ENCODE results near the gene ZNF831. TPM values are rescaled to one million over a fixed set of nuclear protein-coding genes. Genes with fewer than 3 reads are reported as not detected.

ZNF831 gene
- not detected in 2 replicates for total RNA-seq
- long read RNA-seq: 0 reads

GRCh38 chr20:59163631-59164530 lies at the start of gene ZNF831:
ZNF831 (plus strand) TSS chr20:59163821; CDS start chr20:59191020, 27,199 bp downstream.
- no peak for DNase-seq (ENCODE audit: extremely low spot score, unreplicated experiment)
- Mint-ChIP-seq H3K4me1 (ENCODE audit: unreplicated experiment) (no peaks in the 10 kb centered on the region), H3K36me3 (ENCODE audit: unreplicated experiment) (no peaks in the 10 kb centered on the region), H3K9me3 (ENCODE audit: unreplicated experiment) (peaks cover 1% of the 10 kb centered on the region), H3K27ac (ENCODE audit: unreplicated experiment) (no peak within 1 kb of the TSS), H3K27me3 (ENCODE audit: unreplicated experiment) (peaks cover under 1% of the 10 kb centered on the region), H3K4me3 (ENCODE audit: unreplicated experiment) (no peak within 1 kb of the TSS)
- TF ChIP-seq, protein P1, sequence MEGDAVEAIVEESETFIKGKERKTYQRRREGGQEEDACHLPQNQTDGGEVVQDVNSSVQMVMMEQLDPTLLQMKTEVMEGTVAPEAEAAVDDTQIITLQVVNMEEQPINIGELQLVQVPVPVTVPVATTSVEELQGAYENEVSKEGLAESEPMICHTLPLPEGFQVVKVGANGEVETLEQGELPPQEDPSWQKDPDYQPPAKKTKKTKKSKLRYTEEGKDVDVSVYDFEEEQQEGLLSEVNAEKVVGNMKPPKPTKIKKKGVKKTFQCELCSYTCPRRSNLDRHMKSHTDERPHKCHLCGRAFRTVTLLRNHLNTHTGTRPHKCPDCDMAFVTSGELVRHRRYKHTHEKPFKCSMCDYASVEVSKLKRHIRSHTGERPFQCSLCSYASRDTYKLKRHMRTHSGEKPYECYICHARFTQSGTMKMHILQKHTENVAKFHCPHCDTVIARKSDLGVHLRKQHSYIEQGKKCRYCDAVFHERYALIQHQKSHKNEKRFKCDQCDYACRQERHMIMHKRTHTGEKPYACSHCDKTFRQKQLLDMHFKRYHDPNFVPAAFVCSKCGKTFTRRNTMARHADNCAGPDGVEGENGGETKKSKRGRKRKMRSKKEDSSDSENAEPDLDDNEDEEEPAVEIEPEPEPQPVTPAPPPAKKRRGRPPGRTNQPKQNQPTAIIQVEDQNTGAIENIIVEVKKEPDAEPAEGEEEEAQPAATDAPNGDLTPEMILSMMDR (IDR thresholded peaks at IDR 0.05): no peak

DNA sequence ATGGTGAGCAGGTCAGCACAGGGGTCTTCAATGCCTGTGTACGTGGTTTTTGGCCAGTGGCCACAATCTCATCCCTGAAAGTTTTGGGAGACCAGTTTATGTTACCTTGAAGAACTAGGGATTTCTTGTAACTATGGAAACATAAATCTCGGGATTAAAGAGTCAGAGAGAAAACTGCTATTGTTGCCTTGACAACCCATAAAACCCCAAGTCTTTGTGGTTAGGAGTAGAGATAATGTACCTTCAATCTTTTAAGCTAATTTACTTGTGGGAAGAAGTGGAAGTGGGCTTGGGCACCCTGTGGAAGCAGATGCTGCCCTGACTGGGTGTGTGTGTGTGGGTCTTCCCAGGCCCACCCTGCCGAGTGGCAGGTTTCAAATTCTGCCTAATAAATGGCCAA lies 46.1 kb upstream of the ZNF831 start:
- H3K27me3 Mint-ChIP-seq (ENCODE audit: unreplicated experiment): peaks cover 2% of the 10 kb centered on the region
- no peaks in the 10 kb centered on the region for H3K4me1 Mint-ChIP-seq (ENCODE audit: unreplicated experiment)
- DNase-seq (ENCODE audit: extremely low spot score, unreplicated experiment): no peak
- no peak overlapping the region for H3K27ac Mint-ChIP-seq (ENCODE audit: unreplicated experiment)
- TF ChIP-seq, protein P1 (IDR thresholded peaks at IDR 0.05): no peak
- H3K9me3 Mint-ChIP-seq (ENCODE audit: unreplicated experiment): peaks cover 13% of the 10 kb centered on the region
- no peak overlapping the region for H3K4me3 Mint-ChIP-seq (ENCODE audit: unreplicated experiment)
- no peaks in the 10 kb centered on the region for H3K36me3 Mint-ChIP-seq (ENCODE audit: unreplicated experiment)

GRCh38 chr20:59118855-59119254 lies 44.8 kb upstream of the ZNF831 start:
- Mint-ChIP-seq H3K9me3 (ENCODE audit: unreplicated experiment) (peaks cover 11% of the 10 kb centered on the region), H3K36me3 (ENCODE audit: unreplicated experiment) (no peaks in the 10 kb centered on the region), H3K4me1 (ENCODE audit: unreplicated experiment) (no peaks in the 10 kb centered on the region), H3K27ac (ENCODE audit: unreplicated experiment) (no peak overlapping the region), H3K4me3 (ENCODE audit: unreplicated experiment) (no peak overlapping the region), H3K27me3 (ENCODE audit: unreplicated experiment) (peaks cover 2% of the 10 kb centered on the region)
- DNase-seq (ENCODE audit: extremely low spot score, unreplicated experiment): no peak
- TF ChIP-seq, protein P1 (IDR thresholded peaks at IDR 0.05): no peak

- TF ChIP-seq, protein P1 (IDR thresholded peaks at IDR 0.05): no peak
- H3K4me1 Mint-ChIP-seq (ENCODE audit: unreplicated experiment): no peaks in the 10 kb centered on the region
- peaks cover 11% of the 10 kb centered on the region for H3K9me3 Mint-ChIP-seq (ENCODE audit: unreplicated experiment)
- H3K27ac Mint-ChIP-seq (ENCODE audit: unreplicated experiment): no peak overlapping the region
- H3K36me3 Mint-ChIP-seq (ENCODE audit: unreplicated experiment): no peaks in the 10 kb centered on the region
- no peak for DNase-seq (ENCODE audit: extremely low spot score, unreplicated experiment)
- no peak overlapping the region for H3K4me3 Mint-ChIP-seq (ENCODE audit: unreplicated experiment)
- peaks cover 2% of the 10 kb centered on the region for H3K27me3 Mint-ChIP-seq (ENCODE audit: unreplicated experiment)
Measured at GRCh38 chr20:59120491-59120890, 43.1 kb upstream of the ZNF831 start.

- TF ChIP-seq, protein P1 (IDR thresholded peaks at IDR 0.05): no peak
- no peak overlapping the region for H3K4me3 Mint-ChIP-seq (ENCODE audit: unreplicated experiment)
- H3K27ac Mint-ChIP-seq (ENCODE audit: unreplicated experiment): no peak overlapping the region
- H3K9me3 Mint-ChIP-seq (ENCODE audit: unreplicated experiment): peaks cover 11% of the 10 kb centered on the region
- peaks cover 2% of the 10 kb centered on the region for H3K27me3 Mint-ChIP-seq (ENCODE audit: unreplicated experiment)
- no peak for DNase-seq (ENCODE audit: extremely low spot score, unreplicated experiment)
- H3K4me1 Mint-ChIP-seq (ENCODE audit: unreplicated experiment): no peaks in the 10 kb centered on the region
- H3K36me3 Mint-ChIP-seq (ENCODE audit: unreplicated experiment): no peaks in the 10 kb centered on the region
Measured at GRCh38 chr20:59120919-59121318, 42.7 kb upstream of the ZNF831 start.

All from osteocyte (in vitro differentiated cells).